Measurements from ENCODE around the gene LAMP5. TPM values are rescaled to one million over a fixed set of nuclear protein-coding genes. Genes with fewer than 3 reads are reported as not detected.

Gene LAMP5
- total and polyA plus RNA-seq, 2 experiments from 2014 or later, result 0.47 TPM; not detected in 1

- DNase-seq (ENCODE audit: low spot score), result no peak
- H3K9me2 ChIP-seq (replicated peaks; ENCODE audit: insufficient read depth), result no peaks in the 10 kb centered on the region
- no peaks in the 10 kb centered on the region for H3K79me2 ChIP-seq
- no peaks in the 10 kb centered on the region for H3K36me3 ChIP-seq (replicated peaks; ENCODE audit: insufficient read depth, low read depth)
- H3K4me2 ChIP-seq, result no peak overlapping the region
- TF ChIP-seq EZH2phosphoT487 (IDR thresholded peaks at IDR 0.05; ENCODE audit: low read depth, severe bottlenecking, unreplicated experiment) (no peak), EZH2 (IDR thresholded peaks at IDR 0.05; ENCODE audit: borderline replicate concordance) (no peak)
- TF ChIP-seq, protein P1, sequence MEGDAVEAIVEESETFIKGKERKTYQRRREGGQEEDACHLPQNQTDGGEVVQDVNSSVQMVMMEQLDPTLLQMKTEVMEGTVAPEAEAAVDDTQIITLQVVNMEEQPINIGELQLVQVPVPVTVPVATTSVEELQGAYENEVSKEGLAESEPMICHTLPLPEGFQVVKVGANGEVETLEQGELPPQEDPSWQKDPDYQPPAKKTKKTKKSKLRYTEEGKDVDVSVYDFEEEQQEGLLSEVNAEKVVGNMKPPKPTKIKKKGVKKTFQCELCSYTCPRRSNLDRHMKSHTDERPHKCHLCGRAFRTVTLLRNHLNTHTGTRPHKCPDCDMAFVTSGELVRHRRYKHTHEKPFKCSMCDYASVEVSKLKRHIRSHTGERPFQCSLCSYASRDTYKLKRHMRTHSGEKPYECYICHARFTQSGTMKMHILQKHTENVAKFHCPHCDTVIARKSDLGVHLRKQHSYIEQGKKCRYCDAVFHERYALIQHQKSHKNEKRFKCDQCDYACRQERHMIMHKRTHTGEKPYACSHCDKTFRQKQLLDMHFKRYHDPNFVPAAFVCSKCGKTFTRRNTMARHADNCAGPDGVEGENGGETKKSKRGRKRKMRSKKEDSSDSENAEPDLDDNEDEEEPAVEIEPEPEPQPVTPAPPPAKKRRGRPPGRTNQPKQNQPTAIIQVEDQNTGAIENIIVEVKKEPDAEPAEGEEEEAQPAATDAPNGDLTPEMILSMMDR (IDR thresholded peaks at IDR 0.05; ENCODE audit: poor library complexity), result no peak
- no peak overlapping the region for H2AFZ ChIP-seq
- no peak overlapping the region for H3K27ac ChIP-seq
- no peaks in the 10 kb centered on the region for H3K4me1 ChIP-seq (ENCODE audit: insufficient read depth)
- H4K20me1 ChIP-seq (ENCODE audit: insufficient read depth, poor library complexity, severe bottlenecking), result no peaks in the 10 kb centered on the region
- no peaks in the 10 kb centered on the region for H3K9me3 ChIP-seq (ENCODE audit: low read depth)
- no peak overlapping the region for H3K4me3 ChIP-seq
- WGBS (ENCODE audit: low lambda C conversion rate, missing lambda C conversion rate), result 75% methylated on average over 2 of the region's 2 CpGs
- peaks cover 8% of the 10 kb centered on the region for H3K27me3 ChIP-seq
Measured at GRCh38 chr20:9493803-9494202, 20.6 kb upstream of the LAMP5 start.

DNA sequence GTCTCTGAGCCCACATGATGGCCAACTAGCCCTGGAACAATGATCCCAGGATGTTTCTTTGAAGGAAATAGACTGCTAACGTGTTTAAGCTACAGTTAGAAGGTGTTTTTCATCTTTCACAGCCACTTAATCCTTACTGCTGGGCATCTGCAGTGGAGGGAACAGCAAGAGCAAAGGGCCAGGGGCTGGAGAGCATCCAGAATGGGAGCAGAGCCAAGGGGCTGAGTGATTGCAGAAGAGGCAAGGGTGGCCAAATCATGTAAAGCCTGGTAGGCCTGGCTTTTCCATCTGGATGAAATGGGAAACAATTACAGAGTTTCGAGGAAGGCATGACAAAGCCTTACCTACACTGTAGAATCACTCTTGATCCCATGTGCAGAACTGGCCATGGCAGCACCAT, 18.7 kb upstream of the LAMP5 start:
- H3K36me3 ChIP-seq (replicated peaks; ENCODE audit: insufficient read depth, low read depth), result no peaks in the 10 kb centered on the region
- no peak overlapping the region for H2AFZ ChIP-seq
- no peak overlapping the region for H3K27ac ChIP-seq
- no peak overlapping the region for H3K4me3 ChIP-seq
- no peak for DNase-seq (ENCODE audit: low spot score)
- H3K4me1 ChIP-seq (ENCODE audit: insufficient read depth), result no peaks in the 10 kb centered on the region
- no peak overlapping the region for H3K4me2 ChIP-seq
- no peaks in the 10 kb centered on the region for H3K9me2 ChIP-seq (replicated peaks; ENCODE audit: insufficient read depth)
- no peaks in the 10 kb centered on the region for H4K20me1 ChIP-seq (ENCODE audit: insufficient read depth, poor library complexity, severe bottlenecking)
- no peaks in the 10 kb centered on the region for H3K27me3 ChIP-seq
- H3K9me3 ChIP-seq (ENCODE audit: low read depth), result no peaks in the 10 kb centered on the region
- TF ChIP-seq, protein P1 (IDR thresholded peaks at IDR 0.05; ENCODE audit: poor library complexity), result no peak
- no peak for TF ChIP-seq EZH2phosphoT487 (IDR thresholded peaks at IDR 0.05; ENCODE audit: low read depth, severe bottlenecking, unreplicated experiment)
- TF ChIP-seq EZH2 (IDR thresholded peaks at IDR 0.05; ENCODE audit: borderline replicate concordance), result no peak
- 80% methylated on average over 2 of the region's 2 CpGs for WGBS (ENCODE audit: low lambda C conversion rate, missing lambda C conversion rate)
- no peaks in the 10 kb centered on the region for H3K79me2 ChIP-seq

DNA sequence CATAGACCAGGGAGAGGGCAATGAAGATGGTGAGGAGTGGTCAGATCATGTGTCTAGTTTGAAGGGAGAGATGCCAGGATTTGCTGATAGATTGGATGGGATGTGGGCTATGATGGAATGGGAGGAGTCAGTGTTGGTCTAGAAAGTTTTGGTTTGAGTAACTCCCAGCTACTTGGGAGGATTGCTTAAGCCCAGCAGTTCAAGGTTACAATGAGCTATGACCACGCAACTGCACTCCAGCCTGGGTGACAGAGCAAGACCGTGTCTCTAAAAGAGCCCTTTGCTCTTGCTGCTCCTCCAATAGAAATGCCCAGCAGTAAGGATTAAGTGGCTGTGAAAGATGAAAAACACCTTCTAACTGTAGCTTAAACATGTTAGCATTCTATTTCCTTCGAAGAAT, 18.2 kb upstream of the LAMP5 start:
- WGBS (ENCODE audit: low lambda C conversion rate, missing lambda C conversion rate), result 92% methylated on average over 3 of the region's 3 CpGs
- H3K4me2 ChIP-seq, result no peak overlapping the region
- H3K4me1 ChIP-seq (ENCODE audit: insufficient read depth), result no peaks in the 10 kb centered on the region
- H4K20me1 ChIP-seq (ENCODE audit: insufficient read depth, poor library complexity, severe bottlenecking), result no peaks in the 10 kb centered on the region
- no peaks in the 10 kb centered on the region for H3K9me2 ChIP-seq (replicated peaks; ENCODE audit: insufficient read depth)
- no peak for DNase-seq (ENCODE audit: low spot score)
- no peak overlapping the region for H3K4me3 ChIP-seq
- no peak overlapping the region for H2AFZ ChIP-seq
- TF ChIP-seq, protein P1 (IDR thresholded peaks at IDR 0.05; ENCODE audit: poor library complexity), result no peak
- no peak for TF ChIP-seq EZH2 (IDR thresholded peaks at IDR 0.05; ENCODE audit: borderline replicate concordance)
- TF ChIP-seq EZH2phosphoT487 (IDR thresholded peaks at IDR 0.05; ENCODE audit: low read depth, severe bottlenecking, unreplicated experiment), result no peak
- H3K36me3 ChIP-seq (replicated peaks; ENCODE audit: insufficient read depth, low read depth), result no peaks in the 10 kb centered on the region
- no peaks in the 10 kb centered on the region for H3K79me2 ChIP-seq
- no peak overlapping the region for H3K27ac ChIP-seq
- peaks cover 3% of the 10 kb centered on the region for H3K27me3 ChIP-seq
- no peaks in the 10 kb centered on the region for H3K9me3 ChIP-seq (ENCODE audit: low read depth)

- DNase-seq (ENCODE audit: low spot score), result no peak
- Histone ChIP-seq H2AFZ (no peak overlapping the region), H3K27me3 (peaks cover 15% of the 10 kb centered on the region), H3K9me3 (ENCODE audit: low read depth) (no peaks in the 10 kb centered on the region), H3K79me2 (no peaks in the 10 kb centered on the region), H3K4me1 (ENCODE audit: insufficient read depth) (no peaks in the 10 kb centered on the region), H3K36me3 (replicated peaks; ENCODE audit: insufficient read depth, low read depth) (no peaks in the 10 kb centered on the region), H3K4me3 (no peak overlapping the region), H3K4me2 (no peak overlapping the region), H4K20me1 (ENCODE audit: insufficient read depth, poor library complexity, severe bottlenecking) (no peaks in the 10 kb centered on the region), H3K27ac (no peak overlapping the region), H3K9me2 (replicated peaks; ENCODE audit: insufficient read depth) (no peaks in the 10 kb centered on the region)
- WGBS (ENCODE audit: low lambda C conversion rate, missing lambda C conversion rate), result 76% methylated on average over 4 of the region's 4 CpGs
- no peak for TF ChIP-seq EZH2phosphoT487 (IDR thresholded peaks at IDR 0.05; ENCODE audit: low read depth, severe bottlenecking, unreplicated experiment)
- TF ChIP-seq, protein P1 (IDR thresholded peaks at IDR 0.05; ENCODE audit: poor library complexity), result no peak
- TF ChIP-seq EZH2 (IDR thresholded peaks at IDR 0.05; ENCODE audit: borderline replicate concordance), result no peak
Measured at GRCh38 chr20:9498322-9498721, 16.1 kb upstream of the LAMP5 start.

Data from hepatocyte (in vitro differentiated cells).